Small intestine (tissue), 7 donors: ENCODE data around the gene APOBEC3C. TPM values are rescaled to one million over a fixed set of nuclear protein-coding genes. Genes with fewer than 3 reads are reported as not detected.

Experiments
- DNase-seq, 2 donors: peaks; one replicate each; pipeline versions ENCODE4 v3.0.0 to v3.0.0-alpha.2; 2013
- FAIRE-seq: peaks from 2 replicates; lab custom pipeline; 2012; peaks lifted over from hg19 to GRCh38; lab: Jason Lieb, UNC
- H3K27ac ChIP-seq, 3 donors: one replicate each; pipeline ENCODE4 v1.5.1; 2013; ENCODE audit warnings: low read length in 2 of 3, mild to moderate bottlenecking in 2 of 3, control low read depth in 1 of 3, inconsistent platforms in 1 of 3, low read depth in 1 of 3, moderate library complexity in 1 of 3
- H3K27me3 ChIP-seq, 3 donors: one replicate each; pipeline ENCODE4 v1.6.1; 2013; ENCODE audit warnings: low read length in 3 of 3, inconsistent platforms in 1 of 3; ENCODE audit not compliant: control insufficient read depth in 3 of 3, insufficient read depth in 3 of 3
- H3K36me3 ChIP-seq, 3 donors: one replicate each; pipeline ENCODE4 v1.6.1; 2013; ENCODE audit warnings: low read length in 3 of 3, inconsistent platforms in 1 of 3, low read depth in 1 of 3, mild to moderate bottlenecking in 1 of 3, moderate library complexity in 1 of 3; ENCODE audit not compliant: control insufficient read depth in 3 of 3, insufficient read depth in 2 of 3
- H3K4me1 ChIP-seq, 3 donors: one replicate each; pipeline ENCODE4 v1.6.1; 2013; ENCODE audit warnings: low read length in 2 of 3, inconsistent platforms in 1 of 3, low read depth in 1 of 3, mild to moderate bottlenecking in 1 of 3, moderate library complexity in 1 of 3; ENCODE audit not compliant: control insufficient read depth in 3 of 3, insufficient read depth in 2 of 3
- H3K4me3 ChIP-seq, 3 donors: one replicate each; pipeline ENCODE4 v1.5.1; 2013; ENCODE audit warnings: low read length in 3 of 3, control low read depth in 1 of 3, inconsistent platforms in 1 of 3, low read depth in 1 of 3, mild to moderate bottlenecking in 1 of 3, moderate library complexity in 1 of 3
- H3K9me3 ChIP-seq, 2 donors: one replicate each; pipeline ENCODE4 v1.6.1; 2013; ENCODE audit warnings: low read depth in 1 of 2, low read length in 1 of 2; ENCODE audit not compliant: control insufficient read depth in 2 of 2, insufficient read depth in 1 of 2
- WGBS, 3 donors: extraction: QIAGEN DNeasy Blood & Tissue Kit; methylation state at CpG; one replicate each; pipeline ENCODE4 v1.1.7; 2013; 5-methylcytosine and 5-hydroxymethylcytosine counted together
- polyA plus RNA-seq, 4 donors: library from polyadenylated mRNA; stranded (reverse) in 3 of 4; unstranded in 1 of 4; fragments of 200-250 nt in 3 of 4; fragments of 120-200 nt in 1 of 4; gene quantifications; one replicate each; pipeline versions ENCODE4 v1.2.1 to v1.2.3, GENCODE V29; 2013
- donor health status: healthy with polysubstance abuse.
- donor health status: control.
- donor health status: control.
- donor health status: Bipolar disorder and iron deficiency.
- donor health status: healthy.

Gene APOBEC3C
- polyA plus RNA-seq, 4 donors = 2.2 to 16.3 (median 11.2) TPM

DNA sequence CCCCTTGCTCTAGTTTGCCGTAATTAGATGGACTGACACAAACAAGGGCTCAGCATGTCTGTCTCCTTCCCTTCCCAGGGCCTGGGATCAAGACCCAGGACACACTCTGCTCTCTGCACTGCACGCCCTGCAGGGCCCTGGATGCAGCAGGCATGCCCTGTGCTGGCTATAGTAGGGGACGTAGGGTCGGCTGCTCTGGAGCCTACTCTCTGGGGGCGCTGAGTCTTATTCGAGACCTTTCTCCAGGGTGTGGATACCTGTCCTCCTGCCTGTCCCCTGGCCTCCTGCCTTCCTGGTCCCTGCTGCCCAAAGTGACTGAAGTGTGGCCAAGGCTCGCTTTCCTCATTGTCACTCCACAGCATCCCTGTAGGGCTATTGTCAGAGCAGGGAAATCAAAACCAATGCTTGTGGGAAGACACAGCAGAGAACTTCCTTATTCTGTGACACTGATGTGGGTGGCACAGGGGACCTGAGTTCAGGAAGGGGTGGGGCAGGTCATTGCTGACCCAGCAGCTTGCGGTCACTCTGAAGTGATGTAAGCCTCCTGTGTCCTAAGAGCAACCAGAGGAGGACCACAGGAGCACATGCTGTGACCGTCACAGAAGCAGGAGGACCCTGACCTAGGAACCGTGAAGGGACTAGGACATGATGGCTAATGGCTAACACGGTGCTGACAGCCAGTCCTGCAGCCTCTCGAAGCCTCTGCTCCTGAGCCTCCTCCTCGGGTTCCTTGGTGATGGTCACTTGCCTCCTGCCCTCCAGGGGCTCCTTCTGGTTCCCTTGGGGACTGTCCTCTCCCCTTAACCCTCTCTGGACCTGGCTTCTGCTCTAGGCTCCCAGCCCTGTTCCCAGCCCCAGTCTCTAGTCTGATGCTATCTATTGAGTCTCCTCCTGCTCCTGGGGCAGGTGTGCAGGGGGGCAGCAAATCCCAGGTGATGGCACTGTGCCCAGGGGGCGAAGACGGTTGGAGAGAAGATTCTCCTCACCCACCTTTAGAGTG, 46.3 kb upstream of the APOBEC3C start:
- Histone ChIP-seq H3K9me3 (no peaks in the 10 kb centered on the region), H3K27ac (no peak overlapping the region), H3K36me3 (no peaks in the 10 kb centered on the region), H3K27me3 (no peaks in the 10 kb centered on the region), H3K4me3 (no peak overlapping the region), H3K4me1 (peaks cover 6 to 12% (median 8%) of the 10 kb centered on the region in 3 donors)
- no peak for FAIRE-seq
- 75 to 81% (median 79%) methylated on average over 15 of the region's 15 CpGs for WGBS, 3 donors
- DNase-seq = no peak

- Histone ChIP-seq H3K36me3 (no peaks in the 10 kb centered on the region), H3K27ac (no peak overlapping the region), H3K4me3 (no peak overlapping the region), H3K4me1 (peaks cover 6 to 12% (median 8%) of the 10 kb centered on the region in 3 donors), H3K9me3 (no peaks in the 10 kb centered on the region), H3K27me3 (no peaks in the 10 kb centered on the region)
- DNase-seq = no peak
- WGBS, 3 donors = 85 to 86% (median 85%) methylated on average over 11 of the region's 11 CpGs
- no peak for FAIRE-seq
These were observed 45.3 kb upstream of the APOBEC3C start for GRCh38 chr22:38968801-38969200.

- Histone ChIP-seq H3K27me3 (no peaks in the 10 kb centered on the region), H3K4me3 (no peak overlapping the region), H3K36me3 (no peaks in the 10 kb centered on the region), H3K9me3 (no peaks in the 10 kb centered on the region), H3K27ac (no peak overlapping the region), H3K4me1 (no peaks in the 10 kb centered on the region)
- WGBS, 3 donors = 31 to 42% (median 35%) methylated on average over 8 of the region's 8 CpGs
- FAIRE-seq (no peak), DNase-seq (no peak)
These were observed 43.5 kb upstream of the APOBEC3C start for GRCh38 chr22:38970551-38970950.

DNA sequence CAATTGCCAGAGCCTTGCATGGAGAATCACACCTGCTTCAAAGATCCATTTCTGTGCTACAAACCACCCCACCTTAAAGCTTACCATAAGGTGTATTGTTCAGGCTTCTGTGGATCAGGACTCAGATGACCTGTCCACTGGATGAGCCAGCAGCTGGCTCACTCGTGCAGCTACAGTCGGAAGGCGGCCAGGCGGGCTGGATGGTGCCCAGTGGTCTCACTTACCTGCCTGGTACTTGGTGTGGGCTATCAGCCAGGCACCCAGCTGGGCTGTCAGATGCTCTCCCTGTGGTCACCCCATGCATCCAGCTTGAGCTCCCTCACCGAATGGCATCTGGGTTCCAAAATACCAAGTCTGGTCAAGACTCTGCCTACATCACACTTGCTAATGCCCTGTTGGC, 42.9 kb upstream of the APOBEC3C start:
- WGBS, 3 donors = 90 to 93% (median 92%) methylated on average over 5 of the region's 5 CpGs
- Histone ChIP-seq H3K27me3 (no peaks in the 10 kb centered on the region), H3K4me3 (no peak overlapping the region), H3K27ac (no peak overlapping the region), H3K9me3 (peaks cover 0 to 3% of the 10 kb centered on the region in 2 donors), H3K4me1 (no peaks in the 10 kb centered on the region), H3K36me3 (no peaks in the 10 kb centered on the region)
- no peak for FAIRE-seq
- DNase-seq = no peak

DNA sequence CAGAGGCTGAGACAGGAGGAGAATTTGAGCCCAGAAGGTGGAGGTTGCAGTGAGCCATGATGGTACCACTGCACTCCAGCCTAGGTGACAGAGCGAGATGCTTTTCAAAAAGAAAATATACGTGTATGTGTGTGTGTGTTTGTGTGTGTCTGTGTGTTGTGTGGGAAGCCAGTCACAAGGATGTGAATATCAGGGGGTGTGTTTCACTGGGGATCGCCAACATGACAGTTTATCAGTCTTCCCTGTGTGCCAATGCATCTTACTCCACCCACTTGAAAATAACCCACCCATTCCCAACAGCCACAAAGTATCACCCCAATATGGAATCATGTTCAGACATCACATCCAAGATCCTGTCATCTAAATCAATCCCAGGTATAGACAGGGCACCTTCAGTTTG, 42.3 kb upstream of the APOBEC3C start:
- H3K27me3 ChIP-seq = no peaks in the 10 kb centered on the region
- FAIRE-seq (no peak), DNase-seq (no peak)
- no peaks in the 10 kb centered on the region for H3K4me1 ChIP-seq
- 83 to 91% (median 90%) methylated on average over 3 of the region's 3 CpGs for WGBS, 3 donors
- no peak overlapping the region for H3K4me3 ChIP-seq
- H3K36me3 ChIP-seq = no peaks in the 10 kb centered on the region
- no peak overlapping the region for H3K27ac ChIP-seq
- peaks cover 0 to 3% of the 10 kb centered on the region in 2 donors for H3K9me3 ChIP-seq

GRCh38 chr22:38972558-38972957, 41.5 kb upstream of the APOBEC3C start:
- 89 to 92% (median 90%) methylated on average over 5 of the region's 5 CpGs for WGBS, 3 donors
- H3K27ac ChIP-seq = no peak overlapping the region
- no peak for DNase-seq
- no peak for FAIRE-seq
- no peaks in the 10 kb centered on the region for H3K27me3 ChIP-seq
- H3K4me1 ChIP-seq = no peaks in the 10 kb centered on the region
- no peak overlapping the region for H3K4me3 ChIP-seq
- H3K9me3 ChIP-seq = peaks cover 0 to 3% of the 10 kb centered on the region in 2 donors
- H3K36me3 ChIP-seq = no peaks in the 10 kb centered on the region

DNA sequence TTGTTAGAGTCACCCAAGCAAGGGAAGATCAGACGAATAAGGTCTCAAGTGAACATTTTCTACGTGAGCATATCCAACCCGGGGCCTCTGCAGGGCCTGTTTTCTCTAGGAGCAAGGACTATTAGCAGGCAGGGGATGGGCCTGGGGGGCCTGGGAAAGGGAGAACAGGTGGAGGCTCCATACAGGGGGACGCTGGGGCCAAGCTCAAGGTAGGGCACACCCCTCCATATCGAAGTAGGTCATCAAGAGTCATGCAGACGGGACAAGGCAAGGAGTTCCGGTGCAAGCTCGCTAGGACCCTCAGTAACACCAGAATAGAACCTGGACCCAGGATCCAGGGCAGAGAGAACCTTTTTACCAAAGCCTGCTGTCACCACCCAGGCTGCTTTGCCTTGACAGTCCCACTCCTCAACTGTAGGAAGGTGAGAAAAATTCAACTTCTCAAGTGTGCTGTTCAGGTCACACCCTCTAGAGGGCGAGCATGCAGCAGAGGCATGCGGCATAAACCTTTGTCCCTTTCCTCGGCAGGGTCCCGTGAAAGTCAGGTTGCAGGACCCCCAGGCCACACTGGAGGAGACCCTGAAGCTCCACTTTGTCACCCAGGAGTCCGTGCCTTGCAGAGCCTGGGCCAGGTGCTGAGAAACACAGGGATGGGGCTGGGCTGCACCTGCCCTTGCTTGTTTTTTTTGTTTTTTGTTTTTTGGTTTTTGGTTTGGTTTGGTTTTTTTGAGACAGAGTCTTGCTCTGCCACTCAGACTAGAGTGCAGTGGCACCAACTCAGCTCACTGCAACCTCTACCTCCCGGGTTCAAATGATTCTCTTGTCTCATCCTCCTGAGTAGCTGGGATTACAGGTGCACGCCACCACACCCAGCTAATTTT, 40.5 kb upstream of the APOBEC3C start:
- Histone ChIP-seq H3K27ac (no peak overlapping the region), H3K4me3 (no peak overlapping the region), H3K4me1 (no peaks in the 10 kb centered on the region), H3K27me3 (no peaks in the 10 kb centered on the region), H3K9me3 (peaks cover 0 to 3% of the 10 kb centered on the region in 2 donors), H3K36me3 (no peaks in the 10 kb centered on the region)
- FAIRE-seq = no peak
- peak; percentile 36 to 45 for DNase-seq
- WGBS, 3 donors = 37 to 46% (median 39%) methylated on average over 15 of the region's 15 CpGs

DNA sequence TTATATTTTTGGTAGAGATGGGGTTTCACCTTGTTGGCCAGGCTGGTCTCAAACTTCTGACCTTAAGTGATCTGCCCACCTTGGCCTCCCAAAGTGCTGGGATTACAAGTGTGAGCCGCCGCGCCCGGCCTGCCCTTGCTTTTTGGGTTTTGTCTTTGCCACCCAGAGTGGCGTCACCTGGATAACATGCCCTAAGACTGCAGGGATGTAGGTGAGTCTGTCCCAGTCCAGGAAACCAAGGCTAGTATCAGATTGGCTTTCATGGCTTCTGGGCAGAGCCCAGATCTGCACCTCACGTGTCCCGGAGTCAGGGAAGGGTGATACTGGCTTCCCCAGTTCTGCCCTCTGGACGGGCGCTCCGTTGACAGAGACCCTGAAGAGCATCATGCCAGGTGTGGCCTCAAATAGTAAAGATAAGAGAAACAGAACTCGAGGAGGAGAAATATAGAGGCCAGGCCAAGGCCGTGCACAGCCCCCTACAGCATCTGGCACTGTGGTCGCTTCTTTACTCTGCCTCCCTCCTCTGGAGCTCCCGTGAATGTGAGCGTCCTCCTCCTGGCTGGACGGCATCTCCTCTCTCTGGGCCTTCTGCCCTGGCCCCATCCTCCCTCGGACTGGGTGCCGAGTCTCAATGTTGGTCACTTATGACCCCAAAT, 39.8 kb upstream of the APOBEC3C start:
- no peak overlapping the region for H3K27ac ChIP-seq
- H3K36me3 ChIP-seq = no peaks in the 10 kb centered on the region
- WGBS, 3 donors = 82 to 91% (median 84%) methylated on average over 18 of the region's 18 CpGs
- no peak overlapping the region for H3K4me3 ChIP-seq
- no peak for DNase-seq
- H3K9me3 ChIP-seq = peaks cover 0 to 3% of the 10 kb centered on the region in 2 donors
- H3K4me1 ChIP-seq = no peaks in the 10 kb centered on the region
- H3K27me3 ChIP-seq = no peaks in the 10 kb centered on the region
- no peak for FAIRE-seq
